CD14-positive monocyte (primary cell): ENCODE measurements around the gene MED26. TPM values are rescaled to one million over a fixed set of nuclear protein-coding genes. Genes with fewer than 3 reads are reported as not detected.

Experiments used
- DNase-seq, 3 donors: peaks; one replicate each; pipeline ENCODE4 v3.0.0-alpha.2; 2011 to 2022
- H2AFZ ChIP-seq: 2 replicates; pipeline ENCODE4 v1.6.0; 2012; ENCODE audit warnings: mild to moderate bottlenecking, low read depth, low read length, inconsistent platforms; ENCODE audit not compliant: insufficient read depth, poor library complexity, severe bottlenecking
- H3K27ac ChIP-seq, 2 donors: 1 replicate in 1 of 2; 2 replicates in 1 of 2; pipeline ENCODE4 v1.5.1; 2012 to 2013; ENCODE audit warnings: low read length in 2 of 2, control low read depth in 1 of 2, inconsistent platforms in 1 of 2, low read depth in 1 of 2, mild to moderate bottlenecking in 1 of 2
- H3K27me3 ChIP-seq, 2 donors: one replicate each; pipeline versions ENCODE4 v1.6.0 to v1.6.1; 2011 to 2013; ENCODE audit warnings: low read length in 2 of 2; ENCODE audit not compliant: control insufficient read depth in 2 of 2, insufficient read depth in 2 of 2
- H3K36me3 ChIP-seq, 2 donors: replicated peaks in 1 of 2; 1 replicate in 1 of 2; 2 replicates in 1 of 2; pipeline versions ENCODE4 v1.5.1 to v1.6.1; 2012 to 2013; ENCODE audit warnings: low read length in 2 of 2, control low read depth in 1 of 2, inconsistent platforms in 1 of 2, mild to moderate bottlenecking in 1 of 2; ENCODE audit not compliant: insufficient read depth in 2 of 2, control insufficient read depth in 1 of 2
- H3K4me1 ChIP-seq, 2 donors: 1 replicate in 1 of 2; 2 replicates in 1 of 2; pipeline versions ENCODE4 v1.5.1 to v1.6.1; 2012 to 2013; ENCODE audit warnings: low read length in 2 of 2, control low read depth in 1 of 2, inconsistent platforms in 1 of 2, mild to moderate bottlenecking in 1 of 2, moderate library complexity in 1 of 2; ENCODE audit not compliant: insufficient read depth in 2 of 2, control insufficient read depth in 1 of 2
- H3K4me2 ChIP-seq: replicated peaks from 2 replicates; pipeline ENCODE3; 2012; ENCODE audit warnings: low read length, moderate library complexity, mild to moderate bottlenecking; ENCODE audit not compliant: poor library complexity, severe bottlenecking; ENCODE audit errors: extremely low read depth
- H3K4me3 ChIP-seq, 3 experiments: fragments of 200-600 bp in 1 of 3; sonication (generic) in 1 of 3; replicated peaks in 1 of 3; 1 replicate in 2 of 3; 2 replicates in 1 of 3; pipeline ENCODE4 v1.5.1; 2011 to 2013; ENCODE audit warnings: low read length in 3 of 3, mild to moderate bottlenecking in 3 of 3, control low read depth in 2 of 3, low read depth in 2 of 3, inconsistent platforms in 1 of 3, moderate library complexity in 1 of 3
- H3K79me2 ChIP-seq: 2 replicates; pipeline ENCODE4 v1.6.0; 2012; ENCODE audit warnings: mild to moderate bottlenecking, control low read depth, inconsistent platforms, low read length, moderate library complexity; ENCODE audit not compliant: insufficient read depth
- H3K9ac ChIP-seq: 2 replicates; pipeline ENCODE4 v1.6.0; 2017; ENCODE audit warnings: low read length, mild to moderate bottlenecking; ENCODE audit not compliant: insufficient read depth, poor library complexity, severe bottlenecking
- H3K9me3 ChIP-seq, 2 donors: replicated peaks in 1 of 2; 1 replicate in 1 of 2; 2 replicates in 1 of 2; pipeline versions ENCODE4 v1.5.1 to v1.6.1; 2012 to 2013; ENCODE audit warnings: low read length in 2 of 2, control low read depth in 1 of 2; ENCODE audit not compliant: control insufficient read depth in 1 of 2, insufficient read depth in 1 of 2
- H4K20me1 ChIP-seq: 2 replicates; pipeline ENCODE4 v1.6.0; 2012; ENCODE audit warnings: mild to moderate bottlenecking, low read length, control low read depth, moderate library complexity; ENCODE audit not compliant: insufficient read depth
- H3K27ac Mint-ChIP-seq, 7 donors: one replicate each; pipeline ENCODE4 v1.8.0; 2020; ENCODE audit warnings: mild to moderate bottlenecking in 7 of 7, mixed read lengths in 7 of 7, moderate library complexity in 6 of 7, inconsistent platforms in 2 of 7
- H3K27me3 Mint-ChIP-seq, 3 donors: one replicate each; pipeline ENCODE4 v1.8.0; 2021 to 2022; ENCODE audit warnings: low read depth in 3 of 3, mild to moderate bottlenecking in 3 of 3, mixed read lengths in 3 of 3, moderate library complexity in 3 of 3, inconsistent platforms in 1 of 3
- H3K36me3 Mint-ChIP-seq, 2 donors: one replicate each; pipeline ENCODE4 v1.8.0; 2020; ENCODE audit warnings: mixed read lengths in 2 of 2, inconsistent platforms in 1 of 2, mild to moderate bottlenecking in 1 of 2
- H3K4me1 Mint-ChIP-seq: one replicate; pipeline ENCODE4 v1.8.0; 2020; ENCODE audit warnings: mild to moderate bottlenecking, mixed read lengths
- H3K4me3 Mint-ChIP-seq, 2 donors: one replicate each; pipeline ENCODE4 v1.8.0; 2020; ENCODE audit warnings: mild to moderate bottlenecking in 2 of 2, mixed read lengths in 2 of 2, moderate library complexity in 1 of 2
- H3K9me3 Mint-ChIP-seq, 7 donors: one replicate each; pipeline ENCODE4 v1.8.0; 2020 to 2022; ENCODE audit warnings: mixed read lengths in 7 of 7, mild to moderate bottlenecking in 6 of 7, moderate library complexity in 6 of 7, inconsistent platforms in 2 of 7
- CTCF ChIP-seq: fragments of 200-600 bp; IDR thresholded peaks from one replicate; pipeline ENCODE4 v1.8.0; 2022; ENCODE audit warnings: antibody characterized with exemption, mild to moderate bottlenecking
- WGBS: methylation state at CpG from one replicate; pipeline ENCODE4 v1.1.5; 2013; ENCODE audit warnings: missing lambda C conversion rate; ENCODE audit not compliant: insufficient coverage; 5-methylcytosine and 5-hydroxymethylcytosine counted together
- intact Hi-C, 2 donors: fragments of 100-400 bp; cut with micrococcal nuclease; formaldehyde crosslinking; loops; one replicate each; pipeline versions ENCODE4 v1.15.0 to v1.15.1; 2023
- polyA plus RNA-seq, 3 donors: library from polyadenylated mRNA; depleted of rRNA in 1 of 3; unstranded in 2 of 3; stranded (reverse) in 1 of 3; fragments of 300-500 nt in 2 of 3; fragments of >200 nt in 1 of 3; fragmentation: Illumina TruSeq in 2 of 3; gene quantifications; 1 replicate in 2 of 3; 2 replicates in 1 of 3; pipeline ENCODE4 v1.2.3, GENCODE V29; 2012 to 2021

MED26 gene
- polyA plus RNA-seq, 3 donors, result 1.1 to 7.1 (median 2.1) TPM

GRCh38 chr19:16535381-16535780, 92.6 kb downstream of the MED26 start:
- Histone ChIP-seq H3K9me3 (no peaks in the 10 kb centered on the region), H3K27ac (no peak overlapping the region), H3K36me3 (peaks cover 80 to 94% of the 10 kb centered on the region in 2 donors), H3K79me2 (peaks cover 49% of the 10 kb centered on the region), H3K9ac (no peak overlapping the region), H3K4me2 (no peak overlapping the region), H4K20me1 (peaks cover 76% of the 10 kb centered on the region), H2AFZ (no peak overlapping the region), H3K27me3 (no peaks in the 10 kb centered on the region), H3K4me3 (no peak overlapping the region), H3K4me1 (no peaks in the 10 kb centered on the region)
- WGBS, result 98% methylated on average over 17 of the region's 18 CpGs
- Mint-ChIP-seq H3K4me1 (peaks cover 6% of the 10 kb centered on the region), H3K27me3 (no peaks in the 10 kb centered on the region), H3K27ac (no peak overlapping the region), H3K9me3 (no peaks in the 10 kb centered on the region), H3K4me3 (no peak overlapping the region), H3K36me3 (peaks cover 78 to 99% of the 10 kb centered on the region in 2 donors)
- intact Hi-C loops, result no loop called here
- no peak for TF ChIP-seq CTCF
- DNase-seq, result no peak

GRCh38 chr19:16532440-16533234, 95.4 kb downstream of the MED26 start:
- H3K9me3 Mint-ChIP-seq, result no peaks in the 10 kb centered on the region
- Histone ChIP-seq H2AFZ (no peak overlapping the region), H3K9me3 (no peaks in the 10 kb centered on the region), H3K9ac (no peak overlapping the region), H3K27ac (no peak overlapping the region), H3K79me2 (peaks cover 22% of the 10 kb centered on the region), H3K36me3 (peaks cover 94 to 100% of the 10 kb centered on the region in 2 donors), H3K4me3 (no peak overlapping the region), H4K20me1 (peaks cover 55% of the 10 kb centered on the region), H3K4me2 (no peak overlapping the region), H3K27me3 (no peaks in the 10 kb centered on the region), H3K4me1 (no peaks in the 10 kb centered on the region)
- H3K4me3 Mint-ChIP-seq, result no peak overlapping the region
- no peak for DNase-seq
- H3K4me1 Mint-ChIP-seq, result peaks cover 1% of the 10 kb centered on the region
- intact Hi-C loops, result no loop called here
- TF ChIP-seq CTCF, result no peak
- H3K27me3 Mint-ChIP-seq, result no peaks in the 10 kb centered on the region
- 96% methylated on average over 44 of the region's 47 CpGs for WGBS
- H3K36me3 Mint-ChIP-seq, result peaks cover 88 to 100% of the 10 kb centered on the region in 2 donors
- H3K27ac Mint-ChIP-seq, result no peak overlapping the region
